SK-N-SH treated with all-trans-retinoic acid at 6 μM for 48 hours (cell line): ENCODE data around the gene IMMP2L.

Experiments used
- ATAC-seq: fragments of 200-7000 bp; cut with Tn5 transposase; 3 replicates; pipeline ENCODE4 v1.9.1; 2020; ENCODE audit warnings: mild to moderate bottlenecking, moderate library complexity
- ARNTL ChIP-seq: fragments of 450-650 bp; formaldehyde crosslinking; IDR thresholded peaks from 2 replicates; pipeline ENCODE4 v1.5.0; 2020; ENCODE audit warnings: low read depth, mild to moderate bottlenecking, moderate library complexity, borderline replicate concordance
- BACH2 ChIP-seq: fragments of 250-450 bp; sonication (Bioruptor Pico); IDR thresholded peaks from 2 replicates; pipeline ENCODE4 v1.9.0; 2021; ENCODE audit warnings: mild to moderate bottlenecking, borderline replicate concordance
- CREB5 ChIP-seq: fragments of 250-450 bp; sonication (Bioruptor Pico); IDR thresholded peaks from 2 replicates; pipeline ENCODE4 v1.5.1; 2020; ENCODE audit warnings: low read depth, mild to moderate bottlenecking, moderate library complexity
- CSDC2 ChIP-seq: fragments of 250-450 bp; sonication (Bioruptor Pico); IDR thresholded peaks from 2 replicates; pipeline ENCODE4 v1.5.0; 2020; ENCODE audit warnings: mild to moderate bottlenecking, moderate library complexity
- CSRNP3 ChIP-seq: fragments of 250-450 bp; sonication (Bioruptor Pico); IDR thresholded peaks from 2 replicates; pipeline ENCODE4 v1.5.1; 2021; ENCODE audit warnings: mild to moderate bottlenecking, moderate library complexity
- ESRRG ChIP-seq: fragments of 250-450 bp; sonication (Bioruptor Pico); IDR thresholded peaks from 2 replicates; pipeline ENCODE4 v1.6.1; 2021; ENCODE audit warnings: mild to moderate bottlenecking
- GLIS3 ChIP-seq: fragments of 250-450 bp; sonication (Bioruptor Pico); IDR thresholded peaks from 2 replicates; pipeline ENCODE4 v1.5.0; 2020; ENCODE audit warnings: mild to moderate bottlenecking, moderate library complexity
- ISL1 ChIP-seq: fragments of 250-450 bp; sonication (Bioruptor Pico); IDR thresholded peaks from 2 replicates; pipeline ENCODE4 v2.1.2; 2022; ENCODE audit warnings: mild to moderate bottlenecking, moderate library complexity
- OSR1 ChIP-seq: fragments of 250-450 bp; sonication (Bioruptor Pico); IDR thresholded peaks from 2 replicates; pipeline ENCODE4 v1.8.0; 2022; ENCODE audit warnings: moderate library complexity, mild to moderate bottlenecking, inconsistent platforms
- PATZ1 ChIP-seq: fragments of 250-450 bp; sonication (Bioruptor Pico); IDR thresholded peaks from 2 replicates; pipeline ENCODE4 v1.8.0; 2020; ENCODE audit warnings: mild to moderate bottlenecking, moderate library complexity, borderline replicate concordance
- POU6F1 ChIP-seq: fragments of 250-450 bp; sonication (Bioruptor Pico); IDR thresholded peaks from 2 replicates; pipeline ENCODE4 v1.8.0; 2021; ENCODE audit warnings: low read depth, mild to moderate bottlenecking, moderate library complexity, borderline replicate concordance
- PPARA ChIP-seq: fragments of 250-450 bp; sonication (Bioruptor Pico); IDR thresholded peaks from 2 replicates; pipeline ENCODE4 v1.5.0; 2020; ENCODE audit warnings: mild to moderate bottlenecking, borderline replicate concordance
- RARB ChIP-seq: fragments of 250-450 bp; sonication (Bioruptor Pico); IDR thresholded peaks from 2 replicates; pipeline ENCODE4 v1.8.0; 2021; ENCODE audit warnings: mild to moderate bottlenecking, moderate library complexity
- SNAI2 ChIP-seq: fragments of 250-450 bp; sonication (Bioruptor Pico); IDR thresholded peaks from 2 replicates; pipeline ENCODE4 v1.5.0; 2020; ENCODE audit warnings: mild to moderate bottlenecking, moderate library complexity
- TCF4 ChIP-seq: fragments of 250-450 bp; sonication (Bioruptor Pico); IDR thresholded peaks from 2 replicates; pipeline ENCODE4 v1.8.0; 2021; ENCODE audit warnings: mild to moderate bottlenecking, moderate library complexity, borderline replicate concordance
- TOX ChIP-seq: fragments of 250-450 bp; sonication (Bioruptor Pico); IDR thresholded peaks from 2 replicates; pipeline ENCODE4 v1.8.0; 2021; ENCODE audit warnings: mild to moderate bottlenecking, moderate library complexity, borderline replicate concordance
- TSHZ2 ChIP-seq: fragments of 250-450 bp; sonication (Bioruptor Pico); IDR thresholded peaks from 2 replicates; pipeline ENCODE4 v1.5.0; 2020; ENCODE audit warnings: mild to moderate bottlenecking, moderate library complexity
- ZC3H10 ChIP-seq: fragments of 250-450 bp; sonication (Bioruptor Pico); IDR thresholded peaks from 2 replicates; pipeline ENCODE4 v1.5.1; 2021; ENCODE audit warnings: mild to moderate bottlenecking, moderate library complexity
- ZFP3 ChIP-seq: fragments of 250-450 bp; sonication (Bioruptor Pico); IDR thresholded peaks from 2 replicates; pipeline ENCODE4 v1.5.0; 2020; ENCODE audit warnings: mild to moderate bottlenecking, moderate library complexity
- ZFP30 ChIP-seq: fragments of 450-650 bp; formaldehyde crosslinking; IDR thresholded peaks from 2 replicates; pipeline ENCODE4 v1.5.0; 2022; ENCODE audit warnings: mild to moderate bottlenecking, moderate library complexity
- ZNF565 ChIP-seq: fragments of 450-650 bp; formaldehyde crosslinking; conservative IDR thresholded peaks from 2 replicates; pipeline ENCODE4 v1.5.0; 2020; ENCODE audit warnings: low read depth, mild to moderate bottlenecking, moderate library complexity
- ZNF70 ChIP-seq: fragments of 450-650 bp; formaldehyde crosslinking; IDR thresholded peaks from 2 replicates; pipeline ENCODE4 v1.5.0; 2020; ENCODE audit warnings: mild to moderate bottlenecking, moderate library complexity
- ZNF8 ChIP-seq: fragments of 450-650 bp; formaldehyde crosslinking; IDR thresholded peaks from 2 replicates; pipeline ENCODE4 v1.5.0; 2020; ENCODE audit warnings: mild to moderate bottlenecking, moderate library complexity

IMMP2L gene

GRCh38 chr7:110804501-110804900, 757.8 kb downstream of the IMMP2L start:
- TF ChIP-seq ZNF70 (CRISPR knock-in tag), result no peak
- no peak for TF ChIP-seq ARNTL (CRISPR knock-in tag)
- TF ChIP-seq ZNF8 (CRISPR knock-in tag), result no peak
- TF ChIP-seq ISL1 (CRISPR knock-in tag), result no peak
- TF ChIP-seq ZNF565 (CRISPR knock-in tag), result no peak
- no peak for TF ChIP-seq BACH2
- no peak for TF ChIP-seq PPARA (CRISPR knock-in tag)
- no peak for TF ChIP-seq TCF4 (CRISPR knock-in tag)
- TF ChIP-seq CSDC2 (CRISPR knock-in tag), result no peak
- no peak for TF ChIP-seq GLIS3 (CRISPR knock-in tag)
- TF ChIP-seq ZFP3 (CRISPR knock-in tag), result no peak
- no peak for TF ChIP-seq SNAI2 (CRISPR knock-in tag)
- TF ChIP-seq TSHZ2 (CRISPR knock-in tag), result no peak
- TF ChIP-seq PATZ1 (CRISPR knock-in tag), result no peak
- TF ChIP-seq ESRRG (CRISPR knock-in tag), result no peak
- TF ChIP-seq RARB, result no peak
- TF ChIP-seq OSR1, result no peak
- no peak for TF ChIP-seq ZC3H10 (CRISPR knock-in tag)
- TF ChIP-seq CSRNP3 (CRISPR knock-in tag), result no peak
- TF ChIP-seq CREB5 (CRISPR knock-in tag), result no peak
- ATAC-seq, result no peak

- no peak for ATAC-seq
- TF ChIP-seq ESRRG (CRISPR knock-in tag) (no peak), ISL1 (CRISPR knock-in tag) (no peak), TCF4 (CRISPR knock-in tag) (no peak), PATZ1 (CRISPR knock-in tag) (no peak), TSHZ2 (CRISPR knock-in tag) (no peak), SNAI2 (CRISPR knock-in tag) (no peak), ZNF8 (CRISPR knock-in tag) (no peak), POU6F1 (CRISPR knock-in tag) (no peak), ZNF565 (CRISPR knock-in tag) (no peak), ZFP30 (CRISPR knock-in tag) (no peak), ZC3H10 (CRISPR knock-in tag) (no peak), ARNTL (CRISPR knock-in tag) (no peak), TOX (no peak), PPARA (CRISPR knock-in tag) (no peak), CSRNP3 (CRISPR knock-in tag) (no peak), GLIS3 (CRISPR knock-in tag) (no peak), RARB (no peak)
Observed at GRCh38 chr7:110803602-110804143, 758.6 kb downstream of the IMMP2L start.
